Stimulated activated memory B cell treated with anti-CD40 and anti-IgM and Interleukin-4, amounts not matched to agents 10 μg/mL and 1 μg/mL and 100 μg/mL, for 72 hours (primary cell): ENCODE results near the gene GAB3.
"Not testable (repeated sequence)": the region's sequence is repeated elsewhere in the genome, so short reads cannot be mapped to it uniquely, and the experiment has no call there.

Experiments used
- ATAC-seq: fragments of 150-1000 bp; cut with Tn5 transposase; 2 replicates; pipeline ENCODE4 v1.10.0; 2021
- H3K27ac Mint-ChIP-seq: one replicate; pipeline ENCODE4 v1.8.0; 2022; ENCODE audit warnings: mild to moderate bottlenecking, mixed read lengths
- H3K27me3 Mint-ChIP-seq: one replicate; pipeline ENCODE4 v1.8.0; 2022; ENCODE audit warnings: mixed read lengths
- H3K36me3 Mint-ChIP-seq: one replicate; pipeline ENCODE4 v1.8.0; 2022; ENCODE audit warnings: mixed read lengths
- H3K4me1 Mint-ChIP-seq: one replicate; pipeline ENCODE4 v1.8.0; 2022; ENCODE audit warnings: mixed read lengths
- H3K4me3 Mint-ChIP-seq: one replicate; pipeline ENCODE4 v1.8.0; 2022; ENCODE audit warnings: mild to moderate bottlenecking, moderate library complexity, mixed read lengths
- H3K9me3 Mint-ChIP-seq: one replicate; pipeline ENCODE4 v1.8.0; 2022; ENCODE audit warnings: mixed read lengths

GAB3 gene

DNA sequence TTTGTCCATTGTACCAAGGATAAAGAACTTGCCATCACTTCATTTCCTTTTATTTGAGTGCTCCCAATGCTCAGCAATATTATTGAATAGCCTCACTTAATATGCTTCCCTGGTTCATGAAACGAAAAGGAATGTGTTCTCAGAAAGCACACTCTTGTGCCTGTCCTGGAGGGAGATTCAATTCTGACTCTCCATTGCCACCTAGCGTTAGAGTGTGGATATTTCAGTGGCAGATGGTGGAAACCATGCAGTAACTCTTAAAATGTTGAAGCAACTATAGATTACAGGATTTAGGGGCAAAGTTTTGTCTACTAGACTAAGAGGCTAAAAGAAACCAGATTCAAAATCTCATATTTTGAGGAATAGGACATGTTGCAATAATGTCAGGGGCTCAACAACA, 36.0 kb downstream of the GAB3 start:
- Mint-ChIP-seq H3K27ac (no peak overlapping the region), H3K36me3 (peaks cover 19% of the 10 kb centered on the region), H3K4me3 (no peak overlapping the region), H3K27me3 (no peaks in the 10 kb centered on the region), H3K9me3 (no peaks in the 10 kb centered on the region), H3K4me1 (peaks cover 38% of the 10 kb centered on the region)
- peak; percentile 60 for ATAC-seq

DNA sequence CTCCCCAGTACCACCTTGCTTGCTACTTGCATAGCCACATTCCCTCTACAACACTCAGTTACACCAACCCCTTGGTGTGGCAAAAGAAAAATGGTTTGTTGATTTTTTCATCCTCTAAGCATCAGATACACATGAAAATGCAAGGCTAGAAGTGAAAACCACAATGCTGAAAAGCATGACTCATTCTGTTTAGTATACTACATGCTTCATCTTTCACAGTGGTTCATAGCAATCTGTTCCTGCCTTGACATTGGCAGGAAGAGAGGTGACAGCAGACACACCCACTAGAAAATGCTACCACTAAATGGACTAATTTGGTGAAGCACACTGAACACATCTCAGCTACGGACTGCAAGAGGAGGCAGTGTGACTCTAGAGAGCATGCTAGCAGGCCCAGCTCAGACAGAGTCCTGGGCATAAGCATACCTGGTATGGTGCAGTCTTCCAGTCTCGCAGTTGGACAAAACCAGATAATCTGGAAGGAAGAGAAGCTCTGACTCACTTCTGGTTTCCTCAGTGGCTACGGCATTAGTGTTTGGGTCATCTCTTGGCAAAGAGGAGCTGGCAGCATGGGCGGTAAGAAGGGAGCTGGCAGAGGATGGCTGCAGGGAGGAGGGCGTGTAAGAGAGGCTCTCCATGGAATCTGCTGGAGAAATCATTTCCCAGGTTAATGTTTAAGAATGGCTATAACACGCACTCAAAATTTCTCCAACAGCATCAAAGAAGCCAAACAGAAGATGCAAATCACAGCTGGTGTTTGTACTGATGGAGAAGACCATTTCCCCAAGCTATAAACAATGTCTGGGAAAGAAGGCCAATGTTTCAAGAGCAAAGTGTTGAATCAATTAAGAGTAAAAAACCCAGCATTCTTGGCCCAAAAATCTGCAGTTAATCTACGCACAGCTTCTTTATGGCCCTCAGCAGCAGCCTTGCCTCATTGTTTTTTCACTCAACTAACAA, 37.8 kb downstream of the GAB3 start:
- peak; percentile 81 for ATAC-seq
- Mint-ChIP-seq H3K4me3 (no peak overlapping the region), H3K27me3 (no peaks in the 10 kb centered on the region), H3K27ac (no peak overlapping the region), H3K9me3 (no peaks in the 10 kb centered on the region), H3K36me3 (peaks cover 25% of the 10 kb centered on the region), H3K4me1 (peaks cover 23% of the 10 kb centered on the region)

DNA sequence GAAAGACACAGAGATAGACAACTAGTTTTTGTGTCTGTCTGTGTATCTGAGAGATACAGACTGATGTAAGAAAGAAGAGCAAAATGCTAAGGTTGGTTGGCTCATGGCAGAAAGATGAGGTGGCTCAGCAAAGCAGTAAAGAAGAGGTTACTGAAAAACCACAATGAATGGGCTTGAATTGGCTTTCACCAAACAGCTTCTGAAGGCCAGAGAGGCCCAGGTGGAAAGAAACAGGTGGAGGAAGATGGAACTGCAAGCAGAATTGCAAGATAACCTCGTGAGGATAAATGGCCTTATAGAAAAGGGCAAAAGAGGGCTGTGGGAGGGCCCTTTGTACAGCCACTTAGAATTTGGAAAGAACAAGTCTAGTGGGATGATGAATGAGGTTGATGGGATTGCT, 39.6 kb downstream of the GAB3 start:
- Mint-ChIP-seq H3K27me3 (no peaks in the 10 kb centered on the region), H3K27ac (peak overlapping the region; percentile 54), H3K9me3 (no peaks in the 10 kb centered on the region), H3K36me3 (peaks cover 25% of the 10 kb centered on the region), H3K4me3 (no peak overlapping the region), H3K4me1 (peaks cover 16% of the 10 kb centered on the region)
- no peak for ATAC-seq

DNA sequence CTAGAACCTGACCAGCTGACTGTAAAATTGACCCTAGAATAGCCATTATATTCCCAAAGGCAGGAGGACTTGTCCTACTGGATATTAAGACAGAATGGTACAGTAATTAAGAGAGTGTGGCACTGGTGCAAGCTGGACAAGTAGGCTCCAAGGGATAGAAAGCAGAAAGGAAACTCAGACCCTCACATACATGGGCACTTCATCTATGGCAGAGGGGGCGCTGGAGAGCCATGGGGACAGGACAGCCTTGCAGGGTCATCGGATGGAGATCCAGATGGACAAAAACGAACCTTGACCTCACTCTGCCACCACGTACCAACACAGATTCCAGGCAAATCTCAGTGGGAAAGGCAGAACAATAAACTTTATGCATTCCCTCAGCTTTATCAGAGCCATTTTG, 40.6 kb downstream of the GAB3 start:
- Mint-ChIP-seq H3K4me3 (no peak overlapping the region), H3K27me3 (no peaks in the 10 kb centered on the region), H3K27ac (no peak overlapping the region), H3K9me3 (no peaks in the 10 kb centered on the region), H3K4me1 (peaks cover 16% of the 10 kb centered on the region), H3K36me3 (peaks cover 33% of the 10 kb centered on the region)
- no peak for ATAC-seq

DNA sequence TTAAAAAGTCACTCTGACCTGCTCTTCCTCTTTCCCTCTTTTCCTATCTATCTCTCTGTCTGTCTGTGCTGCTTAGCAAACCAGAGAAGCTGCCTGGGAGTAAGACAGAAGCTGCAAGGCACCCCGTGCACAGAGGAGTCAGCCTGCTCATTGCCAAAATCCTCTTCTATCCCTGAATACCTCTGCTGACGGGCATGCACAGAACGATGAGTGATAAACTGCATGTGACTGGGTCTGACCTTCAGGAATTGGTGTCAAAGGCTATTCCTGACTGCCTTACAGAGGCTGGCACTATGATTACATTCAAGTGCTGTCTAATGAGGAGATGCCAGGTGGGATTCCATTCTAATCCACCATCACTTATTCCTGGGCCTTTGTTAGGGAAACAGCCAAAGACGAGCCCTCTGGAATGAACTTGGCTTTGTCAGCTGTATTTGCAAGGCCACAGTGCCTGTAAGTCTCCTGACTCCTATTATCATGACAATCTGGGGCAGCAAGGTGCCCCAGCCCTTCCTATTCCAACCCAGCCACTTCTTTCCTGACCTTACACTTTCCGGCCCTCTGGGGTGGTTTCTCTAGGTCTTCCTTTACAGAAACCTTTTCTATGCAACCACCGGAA, 52.1 kb downstream of the GAB3 start:
- no peak for ATAC-seq
- Mint-ChIP-seq H3K27me3 (no peaks in the 10 kb centered on the region), H3K9me3 (no peaks in the 10 kb centered on the region), H3K4me1 (no peaks in the 10 kb centered on the region), H3K36me3 (peaks cover 38% of the 10 kb centered on the region), H3K27ac (no peak overlapping the region), H3K4me3 (no peak overlapping the region)

DNA sequence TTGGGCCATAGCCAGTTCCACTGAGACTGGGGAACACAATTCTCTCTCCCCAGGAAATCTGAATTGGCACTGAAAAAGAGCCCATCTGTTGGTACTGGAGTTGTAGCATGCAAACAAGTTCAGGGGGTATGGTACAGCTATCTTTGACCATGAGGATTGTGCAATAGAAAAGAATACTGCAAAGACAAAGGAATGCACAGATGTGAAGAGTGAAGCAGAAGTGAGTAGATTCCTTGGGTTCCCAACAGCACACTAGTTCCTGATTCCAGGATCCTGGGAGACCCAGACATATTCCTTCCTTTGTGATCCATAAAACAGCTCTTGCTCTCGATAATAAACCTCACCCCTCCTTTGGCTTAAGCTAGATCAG, 54.2 kb downstream of the GAB3 start:
- Mint-ChIP-seq H3K9me3 (no peaks in the 10 kb centered on the region), H3K36me3 (peaks cover 37% of the 10 kb centered on the region), H3K4me1 (no peaks in the 10 kb centered on the region), H3K4me3 (no peak overlapping the region), H3K27ac (no peak overlapping the region), H3K27me3 (no peaks in the 10 kb centered on the region)
- no peak for ATAC-seq

DNA sequence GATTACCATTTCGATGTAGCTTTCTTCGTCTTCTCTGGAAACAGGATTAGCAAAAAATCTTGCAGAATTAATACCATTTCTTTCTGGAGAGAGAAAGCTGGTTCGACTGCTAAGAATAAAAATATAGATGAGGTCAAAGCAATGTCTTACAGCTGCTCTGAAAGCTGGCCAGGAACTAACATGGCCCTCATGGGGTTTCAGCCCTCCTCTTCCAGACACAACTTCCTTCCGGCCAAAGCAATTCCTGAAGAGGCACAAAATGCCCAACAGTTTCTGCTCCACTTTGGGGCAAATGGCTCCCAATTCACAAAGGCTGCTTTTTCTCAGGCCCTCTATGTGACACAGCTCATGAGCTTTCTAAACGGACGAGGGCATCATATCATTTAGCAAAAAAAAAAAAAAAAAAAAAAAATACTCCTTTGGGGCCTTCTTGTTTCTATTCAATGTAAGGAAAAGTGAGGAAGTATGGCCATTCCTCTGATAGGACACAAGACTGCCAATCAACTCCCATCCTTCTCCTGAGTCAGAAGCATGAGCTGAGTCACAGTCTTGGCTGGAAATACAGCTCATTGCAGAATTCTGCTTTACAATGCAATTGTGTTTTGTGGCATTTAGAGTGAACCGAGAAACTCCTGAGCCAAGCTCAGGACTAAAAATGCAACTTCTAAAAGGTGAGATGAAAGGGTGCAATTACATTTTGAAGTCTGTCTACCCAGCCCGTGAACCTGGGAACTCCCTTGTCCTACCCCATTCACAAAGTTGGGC, 54.8 kb downstream of the GAB3 start:
- Mint-ChIP-seq H3K4me3 (no peak overlapping the region), H3K36me3 (peaks cover 39% of the 10 kb centered on the region), H3K9me3 (no peaks in the 10 kb centered on the region), H3K27me3 (no peaks in the 10 kb centered on the region), H3K27ac (no peak overlapping the region), H3K4me1 (no peaks in the 10 kb centered on the region)
- no peak for ATAC-seq

DNA sequence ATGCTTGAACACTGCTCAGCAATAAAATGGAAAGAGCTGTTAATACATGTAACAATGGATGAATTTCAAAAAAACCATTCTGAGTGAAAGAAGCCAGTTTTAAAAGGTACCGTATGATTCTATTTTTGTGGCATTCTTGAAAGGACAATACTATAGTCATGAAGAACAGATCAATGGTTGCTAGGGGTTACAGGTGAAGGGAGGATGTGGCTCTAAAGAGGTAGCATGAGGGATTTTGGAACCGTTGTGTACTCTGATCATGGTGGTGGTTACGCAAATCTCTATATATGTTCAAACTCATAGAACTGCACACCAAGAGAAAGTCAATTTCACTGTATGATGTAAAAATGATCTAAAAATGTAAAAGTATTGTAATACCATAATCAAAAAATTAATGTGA, 57.5 kb downstream of the GAB3 start:
- no peaks in the 10 kb centered on the region for H3K9me3 Mint-ChIP-seq

DNA sequence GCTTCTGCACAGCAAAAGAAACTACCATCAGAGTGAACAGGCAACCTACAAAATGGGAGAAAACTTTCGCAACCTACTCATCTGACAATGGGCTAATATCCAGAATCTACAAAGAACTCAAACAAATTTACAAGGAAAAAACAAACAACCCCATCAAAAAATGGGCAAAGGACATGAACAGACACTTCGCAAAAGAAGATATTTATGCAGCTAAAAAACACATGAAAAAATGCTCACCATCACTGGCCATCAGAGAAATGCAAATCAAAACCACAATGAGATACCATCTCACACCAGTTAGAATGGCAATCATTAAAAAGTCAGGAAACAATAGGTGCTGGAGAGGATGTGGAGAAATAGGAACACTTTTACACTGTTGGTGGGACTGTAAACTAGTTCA, 60.4 kb downstream of the GAB3 start:
- ATAC-seq, H3K4me1 Mint-ChIP-seq, H3K27me3 Mint-ChIP-seq, H3K27ac Mint-ChIP-seq, H3K4me3 Mint-ChIP-seq, H3K9me3 Mint-ChIP-seq: not testable (repeated sequence)
- peaks cover 14% of the 10 kb centered on the region for H3K36me3 Mint-ChIP-seq

More for the DNA sequence above, 57.5 kb downstream of the GAB3 start:
- H3K4me1 Mint-ChIP-seq = no peaks in the 10 kb centered on the region
- H3K4me3 Mint-ChIP-seq = no peak overlapping the region
- no peaks in the 10 kb centered on the region for H3K27me3 Mint-ChIP-seq
- no peak for ATAC-seq
- H3K36me3 Mint-ChIP-seq = peaks cover 28% of the 10 kb centered on the region
- no peak overlapping the region for H3K27ac Mint-ChIP-seq

DNA sequence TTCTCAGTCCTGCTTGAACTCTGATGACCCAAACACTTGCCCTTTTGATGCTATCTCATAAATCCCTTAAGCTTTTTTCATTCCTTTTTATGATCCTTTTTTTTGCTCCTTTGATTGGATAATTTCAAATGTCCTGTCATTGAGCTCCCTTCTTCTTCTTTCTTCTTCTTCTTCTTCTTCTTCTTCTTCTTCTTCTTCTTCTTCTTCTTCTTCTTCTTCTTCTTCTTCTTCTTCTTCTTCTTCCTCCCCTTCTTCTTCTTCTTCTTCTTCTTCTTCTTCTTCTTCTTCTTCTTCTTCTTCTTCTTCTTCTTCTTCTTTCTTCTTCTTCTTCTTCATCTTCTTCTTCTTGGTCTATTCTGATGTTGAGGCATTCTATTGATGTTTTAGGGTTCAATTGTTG, 78.8 kb downstream of the GAB3 start:
- not testable (repeated sequence) for H3K27ac Mint-ChIP-seq, ATAC-seq

DNA sequence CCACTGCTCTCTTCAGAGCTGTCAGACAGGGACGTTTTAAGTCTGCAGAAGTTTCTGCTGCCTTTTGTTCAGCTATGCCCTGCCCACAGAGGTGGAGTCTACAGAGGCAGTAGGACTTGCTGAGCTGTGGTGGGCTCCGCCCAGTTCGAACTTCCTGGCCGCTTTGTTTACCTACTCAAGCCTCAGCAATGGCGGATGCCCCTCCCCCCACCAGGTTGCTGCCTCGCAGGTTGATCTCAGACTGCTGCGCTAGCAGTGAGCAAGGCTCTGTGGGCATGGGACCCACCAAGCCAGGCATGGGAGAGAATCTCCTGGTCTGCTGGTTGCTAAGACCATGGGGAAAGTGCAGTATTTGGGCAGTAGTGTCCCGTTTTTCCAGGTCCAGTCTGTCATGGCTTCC, 80.0 kb downstream of the GAB3 start:
- H3K27me3 Mint-ChIP-seq, H3K4me1 Mint-ChIP-seq, H3K4me3 Mint-ChIP-seq, ATAC-seq, H3K27ac Mint-ChIP-seq: not testable (repeated sequence)
- H3K36me3 Mint-ChIP-seq = peaks cover 17% of the 10 kb centered on the region
- peaks cover 26% of the 10 kb centered on the region for H3K9me3 Mint-ChIP-seq

More for the DNA sequence above, 78.8 kb downstream of the GAB3 start:
- Mint-ChIP-seq H3K9me3 (peaks cover 26% of the 10 kb centered on the region), H3K36me3 (peaks cover 21% of the 10 kb centered on the region)
- not testable (repeated sequence) for H3K27me3 Mint-ChIP-seq, H3K4me1 Mint-ChIP-seq, H3K4me3 Mint-ChIP-seq

DNA sequence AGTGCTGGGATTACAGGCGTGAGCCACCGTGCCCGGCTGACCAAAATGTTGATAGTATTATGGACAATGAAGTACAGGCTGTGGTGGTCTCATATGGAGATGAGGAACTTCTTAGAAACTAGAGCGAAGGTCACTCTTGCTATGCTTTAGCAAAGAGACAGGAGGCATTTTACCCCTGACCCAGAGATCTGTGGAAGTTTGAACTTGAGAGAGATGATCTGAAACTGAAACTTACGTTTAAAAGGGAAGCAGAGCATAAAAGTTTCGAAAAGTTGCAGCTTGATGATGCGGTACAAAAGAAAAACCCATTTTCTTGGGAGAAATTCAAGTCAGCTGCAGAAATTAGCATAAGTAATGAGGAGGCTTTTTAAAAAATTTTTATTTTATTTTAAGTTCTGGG, 89.0 kb downstream of the GAB3 start:
- peak overlapping the region; percentile 70 for H3K27ac Mint-ChIP-seq
- H3K4me1 Mint-ChIP-seq = peaks cover 17% of the 10 kb centered on the region
- peaks cover 10% of the 10 kb centered on the region for H3K9me3 Mint-ChIP-seq
- H3K27me3 Mint-ChIP-seq = no peaks in the 10 kb centered on the region
- H3K36me3 Mint-ChIP-seq = peaks cover 4% of the 10 kb centered on the region
- no peak for ATAC-seq
- peak overlapping the region; percentile 33 for H3K4me3 Mint-ChIP-seq

DNA sequence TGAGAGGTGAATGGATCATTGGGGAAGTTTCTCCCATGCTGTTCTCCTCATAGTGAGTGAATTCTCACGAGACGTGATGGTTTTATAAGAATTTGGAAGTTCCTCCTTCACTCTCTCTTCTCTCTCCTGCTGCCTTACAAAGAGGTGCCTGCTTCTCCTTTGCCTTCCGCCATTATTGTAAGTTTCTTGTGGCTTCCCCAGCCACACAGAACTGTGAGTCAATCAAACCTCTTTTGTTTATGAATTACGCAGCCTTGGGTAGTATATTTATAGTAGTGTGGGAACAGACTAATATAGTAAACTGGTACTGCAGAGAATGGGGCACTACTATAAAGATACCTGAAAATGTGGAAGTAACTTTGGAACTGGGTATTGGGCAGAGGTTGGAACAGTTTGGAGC, 89.7 kb downstream of the GAB3 start:
- Mint-ChIP-seq H3K27me3 (no peaks in the 10 kb centered on the region), H3K4me1 (peaks cover 17% of the 10 kb centered on the region), H3K27ac (peak overlapping the region; percentile 70), H3K4me3 (no peak overlapping the region), H3K36me3 (peaks cover 4% of the 10 kb centered on the region), H3K9me3 (peaks cover 10% of the 10 kb centered on the region)
- ATAC-seq = peak; percentile 54

DNA sequence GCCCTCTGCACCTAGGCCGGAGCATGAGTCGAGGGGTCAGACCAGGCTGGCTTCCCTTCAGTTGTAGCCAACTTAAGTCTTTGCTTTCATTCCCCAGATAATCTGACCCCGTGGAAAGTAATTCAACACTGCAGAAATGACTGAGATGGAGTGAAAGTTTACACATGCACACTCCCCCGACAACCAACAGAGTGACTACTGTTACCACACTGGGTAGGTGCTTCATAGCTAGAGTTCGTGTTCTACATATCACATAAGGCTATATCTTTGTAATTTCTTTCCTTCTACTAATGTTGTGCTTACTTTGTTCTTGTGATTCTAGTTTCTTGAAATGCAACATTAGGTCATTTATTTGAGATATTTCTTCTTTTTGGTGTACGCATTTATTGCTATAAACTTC, 90.3 kb downstream of the GAB3 start:
- peaks cover 10% of the 10 kb centered on the region for H3K9me3 Mint-ChIP-seq

DNA sequence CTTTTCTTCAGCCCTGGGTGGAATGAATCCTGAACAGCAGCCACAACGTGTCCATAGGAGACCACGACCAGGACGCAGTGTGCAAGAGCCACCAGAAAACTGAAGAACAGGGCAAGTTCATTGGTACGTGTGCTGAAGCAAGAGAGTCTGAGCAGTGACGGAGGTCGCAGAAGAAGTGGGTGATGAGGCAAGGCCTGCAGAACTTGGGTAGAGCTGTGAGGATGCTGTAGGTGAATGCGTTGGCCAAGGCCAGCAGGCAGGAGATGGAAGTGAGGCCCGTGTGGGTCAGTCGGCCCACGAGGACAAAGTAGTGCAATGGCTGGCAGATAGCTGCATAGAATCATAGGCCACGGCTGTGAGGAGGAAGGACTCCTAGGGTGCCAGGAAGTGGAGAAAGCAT, 91.9 kb downstream of the GAB3 start:
- H3K36me3 Mint-ChIP-seq = no peaks in the 10 kb centered on the region
- H3K27ac Mint-ChIP-seq = no peak overlapping the region
- H3K27me3 Mint-ChIP-seq = no peaks in the 10 kb centered on the region
- H3K9me3 Mint-ChIP-seq = peaks cover 6% of the 10 kb centered on the region
- no peak for ATAC-seq
- no peak overlapping the region for H3K4me3 Mint-ChIP-seq
- peaks cover 17% of the 10 kb centered on the region for H3K4me1 Mint-ChIP-seq

More for the DNA sequence above, 90.3 kb downstream of the GAB3 start:
- Mint-ChIP-seq H3K27ac (no peak overlapping the region), H3K4me1 (peaks cover 17% of the 10 kb centered on the region), H3K36me3 (peaks cover 4% of the 10 kb centered on the region), H3K4me3 (no peak overlapping the region), H3K27me3 (no peaks in the 10 kb centered on the region)
- ATAC-seq = no peak
